Activated CD4-positive, alpha-beta T cell treated with anti-CD3 and anti-CD28 coated beads, Interleukin-10, Interleukin-2, amounts not matched to agents 100 ng/mL and 50 ng/mL, durations not matched to agents 16 hours and 8 hours (primary cell): ENCODE results near the gene CENPP.

ENCODE experiments used
- DNase-seq: peaks from one replicate; pipeline ENCODE4 v3.0.0-alpha.2; 2020

Gene CENPP

GRCh38 chr9:92513349-92513748 lies 187.6 kb downstream of the CENPP start:
- DNase-seq = no peak

DNA sequence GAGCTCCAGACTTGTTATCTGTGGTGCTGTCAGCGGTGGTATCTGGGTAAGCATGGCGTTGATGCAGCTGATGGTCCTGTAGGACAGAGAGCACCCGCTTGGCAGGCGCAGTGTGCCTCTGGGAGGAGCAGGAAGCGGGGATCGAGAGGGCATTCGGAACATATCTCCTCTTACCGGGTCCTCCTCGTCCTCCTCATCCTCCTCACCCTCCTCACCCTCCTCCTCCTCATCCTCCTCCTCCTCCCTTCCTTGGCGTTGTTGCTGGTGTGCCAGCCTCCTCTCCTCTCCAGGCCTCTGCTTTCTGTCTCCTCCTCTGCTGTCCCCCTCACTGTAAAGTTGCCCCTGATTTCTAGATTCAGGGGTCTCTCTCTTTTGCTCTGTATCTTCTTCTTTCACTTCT lies 188.9 kb downstream of the CENPP start:
- DNase-seq = no peak

DNA sequence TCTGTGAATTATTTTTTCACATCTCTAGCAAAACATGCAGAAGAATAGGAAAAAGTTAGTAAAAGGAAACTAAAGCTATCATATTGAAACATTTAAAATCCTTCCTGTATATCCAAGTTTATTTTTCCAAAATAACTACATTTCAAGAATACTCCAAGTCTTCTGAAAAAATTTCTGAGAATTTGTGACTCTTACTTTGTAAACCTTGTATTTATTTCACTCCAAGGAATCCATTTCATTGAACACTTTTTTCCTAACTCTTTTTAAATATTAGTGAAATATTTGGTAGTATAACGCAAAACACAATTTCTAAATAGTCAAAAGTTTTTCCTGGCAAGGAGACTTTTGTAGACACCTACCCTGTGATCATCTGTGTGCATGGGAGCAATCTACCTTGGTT lies 190.8 kb downstream of the CENPP start:
- no peak for DNase-seq

DNA sequence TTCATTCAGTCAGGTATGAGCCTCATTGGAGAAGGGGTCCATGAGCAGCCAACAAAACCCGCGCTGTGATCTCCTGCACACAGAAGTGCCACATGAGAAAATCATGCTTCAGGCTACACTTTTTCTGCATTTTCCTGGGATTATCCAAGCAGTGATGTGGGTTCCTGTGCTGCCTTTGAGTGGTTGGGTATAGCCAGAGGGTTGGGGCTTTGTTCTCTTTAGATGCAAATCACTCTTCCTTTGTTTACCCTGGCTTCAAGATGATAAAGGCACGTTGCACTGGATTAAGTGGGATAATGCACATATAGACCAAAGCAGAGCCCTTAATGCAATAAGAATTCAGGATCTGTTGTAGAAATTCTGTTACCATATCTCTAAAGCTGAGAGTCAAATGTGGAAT lies 191.3 kb downstream of the CENPP start:
- DNase-seq = no peak

DNA sequence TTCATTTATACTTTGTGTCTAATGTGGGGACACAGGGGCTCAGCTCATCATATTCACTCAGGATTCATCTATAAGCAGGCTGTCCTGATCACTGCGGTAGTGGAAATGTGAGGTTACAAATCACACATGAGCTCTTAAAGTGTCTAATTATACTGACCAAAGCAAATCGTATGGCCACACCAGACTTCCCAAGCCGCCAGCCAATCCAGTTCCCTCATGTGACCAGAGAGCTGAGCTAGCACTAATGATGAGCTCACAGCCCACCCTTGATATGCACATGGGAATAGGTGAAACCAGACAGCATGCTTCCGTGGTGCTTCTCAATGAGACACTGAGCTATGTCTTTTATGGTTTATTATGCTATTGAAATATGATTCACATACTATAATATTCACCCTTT lies 192.4 kb downstream of the CENPP start:
- no peak for DNase-seq

DNA sequence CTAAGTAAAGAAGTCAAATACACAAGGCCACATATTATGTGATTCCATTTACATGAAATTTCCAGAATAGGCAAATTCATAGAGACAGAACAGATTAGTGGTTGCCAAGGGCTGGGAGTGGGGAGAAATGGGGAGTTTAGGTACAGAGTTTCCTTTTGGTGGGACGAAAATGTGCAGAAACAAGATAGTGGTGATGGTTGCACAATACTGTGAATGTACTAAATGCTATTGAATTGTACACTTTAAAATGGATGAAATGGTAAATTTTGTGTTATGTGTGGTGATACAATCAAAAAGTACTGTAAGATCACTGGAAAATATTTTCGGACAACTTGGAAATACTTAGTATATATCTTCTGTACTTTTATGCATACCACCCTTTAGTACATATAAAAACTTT lies 195.1 kb downstream of the CENPP start:
- DNase-seq = no peak

DNA sequence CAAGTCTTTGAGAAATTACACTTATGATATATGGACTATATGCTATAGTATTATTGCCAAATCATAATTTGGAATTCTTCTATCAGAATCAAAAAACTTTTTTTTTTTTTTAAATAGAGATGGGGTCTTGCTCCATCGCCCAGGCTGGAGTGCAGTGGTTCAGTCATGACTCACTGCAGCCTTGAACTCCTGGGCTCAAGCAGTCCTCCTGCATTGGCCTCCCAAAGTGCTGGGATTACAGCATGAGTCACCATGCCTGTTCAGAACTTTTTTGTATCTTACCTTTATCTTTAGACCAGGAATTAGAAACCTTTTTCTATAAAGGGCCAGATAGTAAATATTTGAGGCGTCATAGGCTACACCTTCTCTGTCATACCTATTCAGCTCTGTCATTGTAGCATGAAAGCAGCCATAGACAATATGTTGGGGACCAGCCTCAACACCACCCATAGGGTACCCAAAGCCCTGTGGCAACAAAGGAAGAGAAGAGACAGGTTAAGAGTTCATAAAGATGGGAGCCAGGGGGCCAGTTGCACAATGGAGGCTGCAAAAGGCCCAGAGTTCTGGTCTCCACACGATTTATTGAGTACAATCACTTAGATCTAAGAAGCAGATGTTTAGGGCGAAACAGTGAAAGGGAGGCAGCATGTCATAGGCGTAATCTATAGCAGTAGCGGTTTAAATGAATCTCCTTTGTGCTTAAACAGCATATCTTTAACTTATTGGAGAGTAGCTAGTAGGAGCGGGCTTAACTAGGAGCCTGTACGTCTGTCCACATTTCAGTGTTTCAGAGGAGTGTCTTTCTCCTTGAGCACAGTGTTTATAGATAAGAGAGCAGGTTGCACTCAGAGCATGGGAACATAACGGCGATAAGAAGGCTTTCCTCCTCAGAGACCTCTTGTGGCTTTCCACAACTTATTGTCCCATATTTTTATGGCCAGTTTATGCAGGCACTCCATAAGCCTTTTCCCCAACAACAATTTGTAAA lies 197.5 kb downstream of the CENPP start:
- DNase-seq = no peak

DNA sequence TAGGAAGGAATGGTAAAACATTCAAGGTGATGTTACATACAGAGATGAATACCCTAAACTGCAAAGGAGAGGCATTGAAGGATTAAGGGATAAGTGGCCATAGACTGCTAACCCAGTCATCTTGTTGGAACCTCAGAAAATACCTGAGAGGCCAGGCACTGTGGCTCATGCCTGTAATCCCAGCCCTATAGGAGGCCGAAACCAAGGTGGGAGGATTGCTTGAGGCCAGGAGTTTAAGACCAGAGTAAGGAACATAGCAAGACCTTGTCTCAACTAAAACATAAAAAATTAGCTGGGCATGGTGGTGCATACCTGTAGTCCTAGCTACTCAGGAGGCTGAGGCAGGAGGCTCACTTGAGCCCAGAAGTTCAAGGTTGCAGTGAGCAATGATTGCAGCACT lies 199.1 kb downstream of the CENPP start:
- DNase-seq = no peak

DNA sequence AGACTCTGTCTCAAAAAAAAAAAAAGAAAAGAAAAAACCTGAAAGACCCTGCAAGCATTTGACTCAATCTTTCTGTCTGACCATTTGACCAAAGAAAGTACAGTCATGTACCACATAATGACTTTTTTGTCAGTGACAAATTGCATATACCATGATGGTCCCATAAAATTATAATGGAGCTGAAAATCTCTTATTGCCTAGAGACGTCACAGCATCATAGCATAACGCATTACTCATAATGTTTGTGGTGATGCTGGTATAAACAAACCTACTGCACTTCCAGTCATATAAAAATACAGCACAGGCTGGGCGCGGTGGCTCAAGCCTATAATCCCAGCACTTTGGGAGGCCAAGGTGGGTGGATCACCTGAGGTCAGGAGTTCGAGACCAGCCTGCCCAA lies 199.6 kb downstream of the CENPP start:
- DNase-seq = no peak

- DNase-seq = peak; percentile 22
These were observed 201.6 kb downstream of the CENPP start for GRCh38 chr9:92527291-92527828.

DNA sequence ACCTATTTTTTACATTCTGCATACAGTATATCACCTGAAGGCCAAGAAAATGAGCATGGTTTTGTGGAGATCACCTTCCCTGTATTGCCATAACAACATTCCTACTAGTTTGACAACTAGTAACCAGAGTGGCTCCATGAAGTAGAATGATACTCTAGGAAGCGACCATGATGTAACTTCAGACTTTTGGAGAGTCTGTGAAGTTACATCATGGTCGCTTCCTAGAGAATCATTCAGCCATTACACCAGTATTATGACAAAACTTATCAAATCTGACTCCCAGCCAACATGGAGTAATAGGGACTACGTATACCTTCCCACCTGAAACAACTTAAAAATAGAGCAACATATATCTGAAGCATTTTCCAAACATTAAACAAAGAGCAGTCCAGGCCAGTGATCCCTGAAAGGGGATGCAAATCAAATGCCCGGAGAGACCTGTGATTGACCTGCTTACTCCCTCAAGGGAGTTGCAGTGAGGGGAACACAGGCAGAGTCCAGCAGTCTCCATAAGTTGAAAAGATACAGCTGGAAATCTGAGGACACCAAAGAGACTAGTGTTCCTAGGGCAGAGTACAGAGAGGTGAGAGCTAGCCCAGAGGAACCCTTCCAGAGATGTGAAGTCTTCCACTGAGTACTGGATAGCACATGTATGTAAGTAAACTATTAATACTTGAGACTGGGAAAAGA lies 202.2 kb downstream of the CENPP start:
- no peak for DNase-seq

- DNase-seq = no peak
These were observed 202.7 kb downstream of the CENPP start for GRCh38 chr9:92528522-92528849.

GRCh38 chr9:92529124-92529523 lies 203.4 kb downstream of the CENPP start:
- DNase-seq = no peak

DNA sequence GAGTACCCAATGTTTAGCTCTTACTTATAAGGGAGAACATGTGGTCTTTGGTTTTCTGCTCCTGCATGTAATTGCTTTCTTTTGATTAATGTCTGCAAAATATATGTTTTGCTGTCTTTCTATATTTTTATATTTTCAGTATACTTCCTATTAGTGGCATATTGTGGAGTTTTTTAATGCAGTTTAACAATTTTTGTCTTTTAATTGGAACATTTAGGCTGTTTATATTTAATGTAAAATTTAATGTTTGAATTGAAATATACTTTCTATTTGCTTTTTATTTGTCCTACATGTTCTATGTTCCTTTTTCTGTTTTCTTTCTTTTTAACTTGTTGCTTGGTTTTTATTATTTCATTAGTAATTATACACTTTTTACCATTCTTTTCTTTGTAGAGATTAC lies 205.1 kb downstream of the CENPP start:
- DNase-seq = no peak

- DNase-seq = peak; percentile 7
These were observed 208.5 kb downstream of the CENPP start for GRCh38 chr9:92534204-92534603.

GRCh38 chr9:92534674-92535073 lies 208.9 kb downstream of the CENPP start:
- DNase-seq = peak; percentile 16

DNA sequence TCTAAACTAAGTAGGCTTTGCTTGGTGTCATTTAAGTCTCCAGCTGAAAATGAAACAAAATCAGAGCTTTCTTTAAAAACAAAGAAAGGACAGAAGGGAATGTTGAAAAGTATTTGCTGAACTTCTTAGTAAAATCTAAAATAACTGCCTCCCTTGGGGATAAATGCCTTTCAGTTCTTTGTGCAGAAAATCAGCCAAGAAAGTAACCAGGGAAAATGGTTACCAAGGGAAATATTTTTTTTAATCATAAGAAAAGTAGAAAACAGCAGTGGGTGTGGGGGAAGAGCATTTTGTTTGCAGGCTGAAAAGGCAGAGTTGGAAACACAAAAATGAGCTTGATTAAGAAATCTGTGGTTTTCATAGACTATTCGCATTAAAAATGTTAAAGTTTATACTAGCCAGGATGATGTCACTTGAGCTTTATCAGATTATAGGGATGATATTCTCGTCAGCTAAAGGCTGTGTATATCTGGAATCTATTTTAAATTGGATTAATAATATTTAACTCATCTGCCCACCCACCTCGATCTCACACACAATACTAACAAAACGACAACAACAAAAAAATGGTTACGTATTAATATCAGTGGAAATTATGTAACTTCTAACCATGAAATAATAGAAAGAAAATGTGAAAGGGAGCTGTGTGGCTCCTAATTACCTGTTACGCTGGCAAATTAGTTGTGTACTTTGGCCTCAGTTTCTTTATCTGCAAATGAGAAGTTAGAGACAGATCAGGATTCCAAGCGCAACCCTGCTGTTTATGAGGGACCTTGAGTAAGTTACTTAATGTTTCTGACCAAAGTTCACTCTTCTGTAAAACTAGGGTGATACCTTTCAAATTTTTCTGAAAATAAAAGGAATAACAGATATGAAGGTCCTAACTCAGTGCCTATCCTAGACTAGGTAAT lies 210.4 kb downstream of the CENPP start, which contains the start of gene ECM2:
Gene ECM2, minus strand, starts transcription at position 51 of the 911 bp plus-strand sequence. CDS start 13,124 bp downstream, outside the sequence.
- no peak for DNase-seq

GRCh38 chr9:92538541-92538940 lies 212.8 kb downstream of the CENPP start:
- no peak for DNase-seq

GRCh38 chr9:92543972-92544371 lies 218.2 kb downstream of the CENPP start:
- DNase-seq = no peak

DNA sequence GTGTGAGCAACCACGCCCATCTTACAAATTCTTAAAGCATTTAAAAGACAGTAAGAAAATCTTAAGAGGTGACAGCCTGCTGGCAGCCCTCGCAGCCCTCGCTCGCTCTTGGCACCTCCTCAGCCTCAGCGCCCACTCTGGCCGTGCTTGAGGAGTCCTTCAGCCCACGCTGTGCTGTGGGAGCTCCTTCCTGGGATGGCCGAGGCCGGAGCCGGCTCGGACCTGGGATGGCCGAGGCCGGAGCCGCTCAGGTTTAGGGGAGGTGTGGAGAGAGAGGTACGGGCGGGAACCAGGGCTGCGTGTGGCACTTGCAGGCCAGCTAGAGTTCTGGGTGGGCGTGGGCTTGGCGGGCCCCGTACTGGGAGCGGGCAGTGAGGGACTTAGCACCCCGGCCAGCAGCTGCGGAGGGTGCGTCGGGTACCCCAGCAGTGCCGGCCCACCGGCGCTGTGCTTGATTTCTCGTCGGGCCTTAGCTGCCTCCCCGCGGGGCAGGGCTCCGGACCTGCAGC lies 219.3 kb downstream of the CENPP start:
- DNase-seq = no peak

GRCh38 chr9:92547356-92547755 lies 221.6 kb downstream of the CENPP start:
- no peak for DNase-seq

DNA sequence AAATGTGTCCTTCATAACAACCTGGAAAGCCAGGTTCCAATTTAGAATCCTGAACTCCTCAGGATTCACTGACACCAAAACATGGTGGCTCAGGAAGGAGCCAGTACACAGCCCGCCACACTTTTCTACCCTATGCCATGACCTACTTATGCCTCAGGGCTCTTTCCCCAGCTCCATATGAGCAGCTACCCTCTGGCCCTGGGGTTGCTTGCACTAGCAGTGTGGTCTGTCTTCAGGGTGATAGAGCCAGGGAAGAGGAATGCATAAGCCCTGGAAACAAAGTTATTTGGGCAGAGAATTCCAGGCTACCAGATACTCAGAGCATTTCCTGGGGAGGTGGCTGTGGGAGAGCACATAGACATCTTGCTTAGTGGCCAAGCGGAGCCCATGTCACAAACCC lies 225.0 kb downstream of the CENPP start:
- no peak for DNase-seq
